ENCODE measurements around the gene PARD3.
"Not testable (repeated sequence)": the region's sequence is repeated elsewhere in the genome, so short reads cannot be mapped to it uniquely, and the experiment has no call there.

PARD3 gene

DNA sequence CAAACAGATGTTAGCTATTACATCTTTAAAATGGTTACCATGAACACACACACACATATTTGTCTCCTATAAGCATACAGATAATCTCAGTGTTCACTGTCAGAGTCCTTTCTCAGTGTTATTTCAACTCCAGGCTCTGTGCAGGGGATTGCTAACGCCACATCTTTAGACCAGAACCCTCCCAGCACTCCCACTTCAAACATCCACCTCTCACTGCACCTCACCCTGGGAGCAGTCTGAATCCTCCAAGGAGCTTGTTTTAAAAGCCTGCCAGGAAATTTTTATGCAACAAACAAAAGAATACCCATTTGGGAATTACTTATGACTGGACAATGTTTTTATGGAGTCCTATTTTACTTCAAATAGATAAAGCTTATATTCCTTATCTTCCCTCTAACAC, 107.4 kb downstream of the PARD3 start:
- DNase-seq: no peak

DNA sequence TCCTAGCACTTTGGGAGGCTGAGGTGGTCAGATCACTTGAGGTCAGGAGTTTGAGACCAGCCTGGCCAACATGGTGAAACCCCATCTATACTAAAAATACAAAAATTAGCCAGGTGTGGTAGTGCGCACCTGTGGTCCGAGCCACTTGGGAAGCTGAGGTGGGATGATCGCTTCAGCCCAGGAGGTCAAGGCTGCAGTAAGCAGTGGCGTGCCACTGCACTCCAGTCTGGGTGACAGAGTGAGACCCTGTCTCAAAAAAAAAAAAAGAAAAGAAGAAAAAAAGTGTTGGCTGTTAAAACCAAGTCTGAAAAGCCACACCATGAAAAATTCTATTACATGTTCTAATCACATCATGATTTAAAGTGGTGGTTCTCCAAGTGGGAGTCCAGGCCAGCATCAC, 108.1 kb downstream of the PARD3 start:
- not testable (repeated sequence) for DNase-seq

DNA sequence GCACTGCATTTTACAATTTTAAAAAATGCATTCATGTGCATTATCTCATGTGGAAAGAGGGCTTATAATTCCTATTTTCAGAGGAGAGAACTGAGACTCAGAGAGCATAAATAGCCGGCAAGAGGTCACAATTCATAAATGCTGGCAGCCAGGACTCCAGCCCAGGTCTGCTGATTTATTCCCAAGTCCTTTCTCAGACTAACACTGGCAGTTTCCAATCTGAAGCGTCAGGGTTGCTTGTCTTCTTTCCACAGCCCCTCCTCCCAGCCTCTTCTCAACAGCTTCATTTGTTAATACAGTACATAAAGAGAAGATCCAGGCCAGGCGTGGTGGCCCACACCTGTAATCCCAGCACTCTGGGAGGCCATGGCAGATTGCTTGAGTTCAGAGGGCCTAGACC, 108.9 kb downstream of the PARD3 start:
- DNase-seq: no peak

- no peak for DNase-seq
Observed at GRCh38 chr10:34705563-34705962, 109.5 kb downstream of the PARD3 start.

- DNase-seq: no peak
Observed at GRCh38 chr10:34704526-34705184, 110.4 kb downstream of the PARD3 start.

- DNase-seq: no peak
Observed at GRCh38 chr10:34702982-34703381, 112.1 kb downstream of the PARD3 start.

- DNase-seq: no peak
Observed at GRCh38 chr10:34702093-34702937, 112.8 kb downstream of the PARD3 start.

GRCh38 chr10:34701194-34701593, 113.9 kb downstream of the PARD3 start:
- DNase-seq: no peak

- DNase-seq: not testable (repeated sequence)
Observed at GRCh38 chr10:34700752-34701151, 114.3 kb downstream of the PARD3 start.

DNA sequence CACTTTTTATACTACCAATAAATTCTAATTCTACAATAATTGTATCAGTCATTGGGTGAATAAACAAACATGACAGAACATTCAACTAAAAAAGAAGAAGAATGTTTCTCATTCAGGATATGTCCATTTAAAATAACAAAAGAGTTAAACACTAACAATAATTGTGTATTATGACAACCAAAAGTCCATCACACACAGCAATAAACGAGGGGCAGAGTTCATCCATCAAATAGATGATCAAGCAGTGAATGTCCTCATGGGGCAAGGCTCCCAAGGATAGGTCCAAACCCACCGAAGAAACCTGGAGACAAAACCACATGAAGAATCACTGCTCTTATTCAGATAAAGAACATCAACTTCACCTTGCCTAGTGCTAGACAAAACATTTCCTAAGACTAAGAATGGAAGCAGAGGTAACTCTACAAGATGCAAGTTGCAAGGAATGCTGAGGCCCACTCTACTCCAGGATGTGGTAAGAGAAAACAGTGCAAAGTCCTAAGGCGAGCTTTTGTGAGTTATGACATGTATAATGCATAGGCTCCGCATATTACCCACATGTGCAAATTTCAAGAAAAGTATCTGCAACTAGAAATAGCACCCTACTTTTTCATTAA, 115.1 kb downstream of the PARD3 start:
- DNase-seq: no peak

DNA sequence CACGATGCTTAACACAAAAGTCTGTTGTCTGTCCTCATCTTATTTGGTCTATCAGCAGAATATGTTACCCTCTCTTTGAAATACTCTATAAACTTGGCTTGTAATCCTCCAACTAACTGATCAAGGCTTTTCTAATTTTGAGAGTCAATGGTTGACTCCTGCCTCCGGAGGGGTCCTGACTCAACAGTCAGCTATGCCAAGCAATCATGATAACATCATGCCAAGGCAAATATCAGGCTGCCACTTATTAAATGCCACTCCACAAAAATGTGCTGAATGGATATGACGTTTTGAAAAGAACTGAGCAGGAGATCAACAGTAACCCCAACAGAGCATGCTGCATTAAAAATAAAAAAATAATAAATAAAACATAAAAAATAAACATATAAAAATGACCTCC, 116.1 kb downstream of the PARD3 start:
- DNase-seq: no peak

- no peak for DNase-seq
Observed at GRCh38 chr10:34698248-34698831, 116.8 kb downstream of the PARD3 start.

DNA sequence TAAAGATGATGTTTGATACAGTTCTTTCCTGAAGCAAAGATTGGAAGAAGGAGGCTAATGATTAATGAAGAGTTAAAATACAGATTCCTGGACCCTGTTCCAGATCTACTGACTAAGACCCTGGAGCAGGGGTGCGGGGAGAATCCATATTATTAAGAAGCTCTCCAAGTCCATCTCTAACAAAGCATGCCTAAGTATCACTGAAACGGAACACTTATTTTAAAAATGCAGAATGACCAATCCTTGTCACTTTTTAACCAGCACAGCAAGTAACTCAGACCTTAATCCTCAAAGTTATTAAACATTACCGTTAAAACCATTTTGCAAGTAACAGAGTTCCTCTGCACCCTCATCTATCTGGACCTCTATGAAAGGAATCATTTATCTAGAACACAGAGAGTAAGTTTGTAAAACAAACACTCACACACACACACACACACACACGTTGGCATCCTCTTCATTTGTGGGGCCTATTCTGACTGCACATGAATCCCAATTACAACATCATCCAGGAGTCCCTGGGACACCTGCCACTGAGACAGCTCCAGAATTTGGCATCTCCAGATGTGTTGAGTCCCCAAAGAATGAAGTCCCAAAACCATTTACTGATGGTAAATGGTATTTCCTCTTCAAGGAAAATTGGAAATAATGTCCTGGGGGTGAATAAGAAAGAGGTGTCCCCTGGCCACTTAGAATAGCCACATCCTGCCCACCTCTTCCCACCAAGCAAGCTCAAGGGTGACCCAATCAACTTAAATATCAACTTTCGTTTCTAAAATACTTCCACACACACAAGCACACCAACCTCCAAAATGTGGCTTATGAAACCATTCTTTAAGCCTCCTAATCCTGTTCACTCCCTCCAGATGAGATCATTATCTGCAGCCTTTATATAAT, 117.5 kb downstream of the PARD3 start:
- no peak for DNase-seq

- DNase-seq: no peak
Observed at GRCh38 chr10:34696423-34696822, 118.7 kb downstream of the PARD3 start.

DNA sequence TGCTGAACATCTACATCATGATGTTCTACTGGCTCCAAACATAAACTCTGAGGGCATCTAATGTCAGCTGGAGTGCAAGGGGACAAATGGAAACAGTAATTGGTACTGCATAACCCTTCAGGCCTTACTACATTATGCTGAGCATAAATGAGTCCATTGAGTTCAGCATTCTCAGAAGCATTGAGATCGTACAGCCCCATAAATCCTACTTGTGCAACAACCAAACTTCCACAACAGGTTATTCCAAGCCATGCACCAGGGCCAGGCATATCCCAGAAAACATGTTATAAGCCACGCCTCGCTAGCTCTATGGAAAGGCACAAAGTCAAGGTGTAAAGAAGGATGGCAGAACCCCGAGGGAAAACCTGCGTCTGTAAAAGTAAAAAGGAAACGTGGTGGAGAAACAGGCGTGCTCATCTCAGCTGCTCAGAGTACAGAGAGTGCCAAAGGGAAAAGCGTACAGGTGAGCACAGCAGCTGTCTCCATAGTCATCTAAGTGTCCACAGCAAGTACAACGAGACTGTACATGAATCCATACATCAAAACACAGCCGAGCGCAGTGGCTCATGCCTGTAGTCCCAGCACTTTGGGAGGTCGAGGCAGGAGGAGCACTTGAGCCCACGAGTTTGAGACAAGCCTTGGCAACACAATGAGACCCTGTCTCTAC, 124.6 kb downstream of the PARD3 start:
- DNase-seq: no peak

GRCh38 chr10:34689053-34689452, 126.0 kb downstream of the PARD3 start:
- DNase-seq: no peak

DNA sequence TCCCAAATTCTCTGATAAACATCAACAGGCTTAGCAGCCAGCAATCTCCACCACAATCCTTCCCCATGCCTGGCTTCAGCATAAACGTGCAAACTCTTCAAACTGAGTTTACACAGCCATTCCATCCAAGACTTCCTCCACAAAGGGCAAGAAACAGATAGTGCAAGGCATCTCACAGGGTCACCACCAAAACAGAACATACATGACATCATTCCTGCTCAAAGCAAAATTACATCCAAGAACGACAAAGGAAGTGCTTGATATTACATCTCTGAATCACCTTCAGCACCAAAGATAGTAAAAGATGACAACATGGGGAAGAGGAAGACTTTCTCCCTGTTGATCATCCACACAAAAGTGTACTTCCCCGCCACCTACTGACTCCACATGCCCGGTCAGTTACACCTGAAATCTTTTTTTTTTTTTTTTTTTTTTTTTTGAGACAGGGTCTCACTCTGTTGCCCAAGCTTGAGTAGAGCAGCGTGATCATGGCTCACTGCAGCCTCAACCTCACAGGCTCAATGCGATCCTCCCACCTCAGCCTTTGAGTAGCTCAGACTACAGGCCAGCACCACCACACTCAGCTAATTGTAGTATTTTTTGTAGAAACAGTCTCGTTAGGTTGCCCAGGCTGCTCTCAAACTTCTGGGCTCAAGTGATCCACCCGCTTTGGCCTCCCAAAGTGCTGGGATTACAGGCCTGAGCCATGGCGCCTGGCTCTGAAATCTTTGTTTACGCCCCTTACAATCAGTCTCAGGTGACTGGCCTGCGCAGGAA, 127.5 kb downstream of the PARD3 start:
- DNase-seq: no peak

GRCh38 chr10:34682580-34682979, 132.5 kb downstream of the PARD3 start:
- no peak for DNase-seq

GRCh38 chr10:34681933-34682332, 133.2 kb downstream of the PARD3 start:
- no peak for DNase-seq

DNA sequence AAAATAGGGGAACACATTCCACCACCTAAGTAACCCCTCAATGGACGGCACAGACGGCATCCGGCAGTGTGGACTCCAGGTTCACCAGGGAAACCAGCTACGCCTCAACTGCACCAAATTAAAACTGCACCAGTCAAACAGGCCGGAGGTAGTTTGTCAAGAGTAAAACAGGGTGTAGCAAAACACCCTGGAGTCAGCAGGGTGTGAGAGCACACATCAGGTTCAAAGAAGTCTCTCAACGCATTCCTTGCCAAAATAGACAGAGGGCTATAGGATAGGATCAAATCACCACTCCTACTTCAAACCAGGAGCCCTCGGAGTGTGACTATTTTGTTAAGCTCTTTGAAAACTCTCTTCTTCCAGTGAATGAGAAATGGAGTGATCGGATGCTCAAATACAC, 135.9 kb downstream of the PARD3 start:
- DNase-seq: no peak

GRCh38 chr10:34677591-34677990, 137.5 kb downstream of the PARD3 start:
- DNase-seq: no peak

Data from activated CD8-positive, alpha-beta memory T cell treated with anti-CD3 and anti-CD28 coated beads, Interleukin-2, amount 50 U/mL, for 48 hours (primary cell).